IPS-NIHi7 (cell line): ENCODE data around the gene C5orf58.
"Not testable (repeated sequence)": the region's sequence is repeated elsewhere in the genome, so short reads cannot be mapped to it uniquely, and the experiment has no call there.

Experiments used
- DNase-seq: peaks from one replicate; pipeline ENCODE4 v3.0.0; 2012; ENCODE audit warnings: mixed read lengths; ENCODE audit errors: extremely low spot score

The C5orf58 gene

DNA sequence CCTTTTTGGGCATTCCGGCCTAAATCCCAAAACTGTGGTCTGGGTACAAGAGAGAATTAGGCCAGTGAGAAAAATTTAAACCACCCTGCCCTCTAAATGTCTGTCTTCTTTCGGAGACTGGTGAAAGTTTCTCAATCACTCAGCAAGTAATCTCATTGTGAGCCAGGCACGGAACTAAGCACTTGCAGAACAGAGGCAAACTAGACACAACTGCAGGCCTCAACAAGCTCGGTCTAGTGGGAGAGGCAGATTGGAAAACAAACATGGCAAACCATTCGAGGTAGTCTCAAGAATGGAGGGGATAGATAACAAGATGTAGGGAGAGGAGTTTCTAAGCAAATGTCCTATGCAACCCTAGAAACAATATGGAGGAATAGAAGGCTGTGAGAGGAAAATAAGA is 8.9 kb upstream of the C5orf58 start:
- DNase-seq: no peak

DNA sequence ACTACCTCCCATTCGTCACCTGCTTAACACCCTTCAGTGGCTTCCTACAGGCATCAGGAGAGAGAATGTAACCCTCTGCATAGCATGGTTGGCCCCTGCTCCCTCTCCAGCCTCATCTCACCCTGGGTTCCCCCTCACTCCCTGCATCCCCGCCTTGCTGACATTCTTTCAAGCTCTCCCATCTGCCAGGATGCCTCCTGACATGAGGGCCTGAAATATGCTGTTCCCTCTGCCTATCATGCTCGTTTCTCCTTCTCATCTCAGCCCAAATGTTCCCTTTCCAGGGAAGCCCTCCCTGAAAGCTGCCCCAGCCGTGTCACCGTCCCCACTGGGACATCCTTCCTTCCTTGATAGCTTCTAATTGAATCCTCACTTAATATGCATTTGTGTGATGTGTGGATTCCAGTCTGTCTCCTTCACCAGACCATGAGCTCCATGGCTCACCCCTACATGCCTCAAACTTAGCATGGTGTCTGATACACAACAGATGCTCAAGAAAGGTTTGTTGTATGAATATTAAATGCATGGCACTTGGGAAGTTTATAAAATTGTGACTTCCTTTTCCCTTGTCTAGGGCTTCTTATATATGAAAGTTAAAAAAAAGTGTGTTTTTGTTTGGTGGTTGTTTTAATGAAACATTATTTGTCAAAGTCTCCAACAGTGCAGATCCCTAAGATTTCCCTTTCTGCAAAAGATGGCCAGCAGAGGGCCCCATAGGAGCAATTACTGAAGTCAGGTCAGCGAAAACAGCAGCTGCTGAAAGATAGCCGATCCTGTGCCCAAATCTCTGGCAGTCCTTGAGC is 7.3 kb upstream of the C5orf58 start:
- DNase-seq: peak; percentile 79

DNA sequence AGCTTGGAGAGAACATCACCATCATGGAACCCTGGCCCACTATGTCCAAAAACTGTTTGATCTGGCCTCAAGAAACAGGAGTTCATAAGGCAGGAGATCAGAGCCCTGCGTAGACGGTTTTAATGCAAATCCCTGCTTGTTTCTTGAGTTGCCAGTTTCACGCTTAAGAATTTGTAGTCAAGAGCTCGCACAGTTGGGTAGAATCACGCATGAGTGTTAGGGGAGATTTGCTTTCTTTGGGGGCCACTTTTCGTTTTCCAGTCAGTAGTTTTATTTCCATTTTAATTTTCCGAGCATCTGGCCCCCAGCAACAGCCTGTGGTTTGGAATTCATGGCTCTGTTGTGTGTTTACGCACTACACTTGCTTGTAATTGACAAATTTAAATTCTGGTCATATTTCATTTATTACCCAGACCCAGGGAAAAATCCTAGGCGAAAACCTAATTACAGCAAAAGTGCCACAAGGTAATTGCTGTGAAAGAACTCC is 6.6 kb upstream of the C5orf58 start:
- DNase-seq: no peak

DNA sequence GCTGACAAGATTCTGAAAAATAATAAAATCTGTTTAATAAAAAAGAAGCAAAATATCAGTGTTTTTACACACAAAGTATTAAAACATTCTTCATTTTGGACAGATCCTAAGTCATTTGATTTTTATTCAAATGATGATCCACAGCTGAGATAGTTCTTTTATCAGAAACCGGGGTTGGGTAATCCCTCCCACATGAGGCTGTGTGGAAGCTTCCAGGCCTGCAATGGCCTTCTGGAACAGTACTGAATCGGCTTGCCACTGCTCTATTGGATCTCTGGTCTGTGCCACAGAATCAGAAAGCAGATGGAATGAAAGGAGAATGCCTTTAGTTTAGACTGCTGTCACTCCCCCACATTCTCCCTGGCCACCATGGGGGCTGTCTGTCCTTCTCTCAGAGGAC is 6.1 kb upstream of the C5orf58 start:
- no peak for DNase-seq

DNA sequence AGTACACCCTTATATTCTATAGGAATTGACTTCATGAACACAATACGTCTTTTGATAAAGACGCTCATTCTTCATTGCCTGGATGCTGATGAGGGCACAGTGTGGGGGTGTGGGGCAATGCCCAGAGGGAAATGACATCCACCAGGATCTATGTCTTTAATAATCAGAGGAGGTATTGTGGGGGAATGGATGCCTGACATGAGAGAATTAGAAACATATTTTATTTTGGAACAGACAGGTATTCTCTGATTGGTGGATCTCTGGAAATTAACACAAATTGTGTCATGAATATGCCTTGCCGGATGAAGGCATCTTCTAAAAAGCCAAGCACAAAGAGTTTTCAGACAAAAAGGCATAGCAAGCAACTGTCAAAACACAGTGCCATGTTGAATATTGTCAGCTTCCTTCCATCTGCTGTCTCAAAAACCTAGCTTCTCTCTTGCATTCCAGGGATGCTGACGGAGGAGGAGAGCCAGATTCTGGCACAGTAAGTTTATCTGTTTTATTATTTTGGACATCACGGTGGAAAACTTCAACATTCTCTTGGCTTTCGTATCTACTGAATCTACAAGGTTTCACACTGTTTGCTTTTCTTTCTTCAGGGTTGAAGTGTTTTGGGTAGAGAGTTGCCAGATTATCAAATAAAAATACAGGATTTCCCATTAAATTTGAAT is 3.9 kb upstream of the C5orf58 start:
- no peak for DNase-seq

DNA sequence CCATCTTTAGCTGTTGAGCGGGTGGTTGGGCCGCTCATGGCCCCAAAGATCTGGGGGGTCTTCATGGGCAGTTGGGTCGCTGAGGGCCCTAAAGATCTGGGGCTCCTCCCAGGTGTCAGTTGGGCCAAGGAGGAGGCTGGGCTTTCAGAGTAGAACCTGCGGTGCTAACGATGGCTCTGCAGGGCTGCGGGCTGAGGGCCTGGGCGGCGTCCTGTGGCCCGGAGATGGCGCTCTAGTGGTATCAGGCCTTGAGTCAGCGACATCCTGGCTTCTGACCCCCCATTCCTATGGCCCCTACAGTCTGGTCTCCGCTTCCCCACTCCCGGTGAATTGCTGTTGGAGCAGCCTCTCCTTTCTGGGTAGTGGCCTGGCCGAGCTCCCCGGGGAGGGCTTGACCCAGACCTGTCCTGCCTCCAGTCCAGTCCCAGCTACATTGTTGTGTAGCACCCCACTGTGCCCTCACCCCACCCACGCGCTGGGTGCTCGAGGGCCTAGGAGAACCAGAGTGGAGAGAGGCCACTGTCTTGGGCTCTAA is 640 bp downstream of the C5orf58 start:
- no peak for DNase-seq

DNA sequence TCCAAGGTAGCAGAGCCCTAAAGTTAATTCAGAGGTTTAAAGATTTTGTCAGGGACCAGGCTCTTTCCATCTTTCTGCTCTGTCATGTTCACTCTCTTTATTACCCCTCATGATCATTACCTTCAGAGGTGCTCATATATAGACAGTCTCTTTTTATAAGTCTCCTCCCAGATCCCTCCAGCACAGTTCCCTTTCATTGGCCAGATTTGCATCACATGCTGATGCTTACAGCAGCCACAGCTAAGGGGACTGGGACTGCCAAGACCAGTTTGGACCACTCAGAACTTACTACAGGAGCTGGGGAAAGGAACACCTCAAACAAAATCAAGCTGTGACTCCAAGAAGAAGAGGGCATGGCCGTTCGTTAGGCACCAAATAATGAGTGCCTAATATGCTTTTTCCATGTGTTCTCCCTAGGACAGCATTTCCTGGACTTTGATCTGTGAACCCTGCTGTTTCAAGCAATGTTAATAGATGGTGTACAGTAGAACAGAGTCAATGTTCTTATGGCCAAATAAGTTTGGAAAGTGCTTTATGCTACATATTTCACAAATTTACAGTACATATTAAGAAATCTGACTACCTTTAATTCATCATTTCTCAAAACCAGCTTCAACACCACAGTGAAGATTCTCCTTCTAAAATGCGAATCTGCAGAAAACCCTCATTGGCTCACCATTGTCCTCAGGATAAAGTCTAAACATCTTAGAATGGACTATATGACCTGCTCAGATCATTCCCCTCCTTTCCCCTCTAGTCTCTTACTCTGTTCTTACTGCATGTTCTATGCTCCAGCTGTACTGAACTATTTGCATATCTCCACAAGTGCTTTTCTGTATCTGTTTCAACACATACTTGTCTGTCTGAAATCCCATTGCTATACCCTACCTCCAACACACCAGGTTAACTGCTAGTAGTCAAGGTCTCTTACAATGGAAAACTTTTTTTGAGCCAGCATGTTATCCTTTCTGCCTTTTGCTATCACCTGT is 3.4 kb downstream of the C5orf58 start:
- no peak for DNase-seq

DNA sequence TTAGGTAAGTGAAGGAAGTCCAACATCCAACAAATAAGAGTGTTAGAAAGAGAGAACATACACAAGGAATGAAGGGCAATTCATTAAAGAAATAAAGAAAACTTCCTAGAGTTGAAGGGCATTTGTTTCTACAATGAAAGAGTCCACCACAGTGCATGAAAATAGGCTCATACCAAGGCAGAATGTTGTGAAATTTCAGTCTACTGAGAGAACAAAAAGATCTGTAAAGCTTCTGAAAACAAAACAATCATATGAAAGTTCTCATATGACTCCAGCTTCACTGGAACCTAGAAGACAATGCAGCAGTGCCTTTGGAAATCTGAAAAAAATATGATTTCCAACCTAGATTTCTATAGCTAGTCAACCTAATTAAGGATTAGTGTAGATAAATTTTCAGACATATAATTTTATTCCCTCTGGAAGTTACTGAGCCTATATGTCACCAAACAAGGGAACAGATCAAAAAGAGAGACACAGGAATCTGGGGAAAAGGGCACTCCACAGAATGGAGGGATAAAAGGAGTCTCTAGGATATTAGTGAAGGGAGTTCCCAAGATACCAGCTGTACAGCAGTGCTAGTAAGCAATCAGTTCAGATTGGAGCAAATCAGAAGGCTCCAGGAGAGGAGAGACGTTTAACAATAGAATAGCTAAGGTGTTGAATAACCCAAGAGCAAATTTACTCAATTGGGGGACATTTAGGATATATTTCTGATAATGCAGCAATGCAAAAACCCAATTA is 5.8 kb downstream of the C5orf58 start:
- no peak for DNase-seq

DNA sequence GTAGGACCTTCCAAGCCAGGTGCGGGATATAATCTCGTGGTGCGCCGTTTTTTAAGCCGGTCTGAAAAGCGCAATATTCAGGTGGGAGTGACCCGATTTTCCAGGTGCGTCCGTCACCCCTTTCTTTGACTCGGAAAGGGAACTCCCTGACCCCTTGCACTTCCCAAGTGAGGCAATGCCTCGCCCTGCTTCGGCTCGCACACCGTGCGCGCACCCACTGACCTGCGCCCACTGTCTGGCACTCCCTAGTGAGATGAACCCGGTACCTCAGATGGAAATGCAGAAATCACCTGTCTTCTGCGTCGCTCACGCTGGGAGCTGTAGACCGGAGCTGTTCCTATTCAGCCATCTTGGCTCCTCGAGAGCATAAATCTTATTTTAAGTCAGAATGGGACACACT is 12.7 kb downstream of the C5orf58 start:
- DNase-seq: not testable (repeated sequence)

DNA sequence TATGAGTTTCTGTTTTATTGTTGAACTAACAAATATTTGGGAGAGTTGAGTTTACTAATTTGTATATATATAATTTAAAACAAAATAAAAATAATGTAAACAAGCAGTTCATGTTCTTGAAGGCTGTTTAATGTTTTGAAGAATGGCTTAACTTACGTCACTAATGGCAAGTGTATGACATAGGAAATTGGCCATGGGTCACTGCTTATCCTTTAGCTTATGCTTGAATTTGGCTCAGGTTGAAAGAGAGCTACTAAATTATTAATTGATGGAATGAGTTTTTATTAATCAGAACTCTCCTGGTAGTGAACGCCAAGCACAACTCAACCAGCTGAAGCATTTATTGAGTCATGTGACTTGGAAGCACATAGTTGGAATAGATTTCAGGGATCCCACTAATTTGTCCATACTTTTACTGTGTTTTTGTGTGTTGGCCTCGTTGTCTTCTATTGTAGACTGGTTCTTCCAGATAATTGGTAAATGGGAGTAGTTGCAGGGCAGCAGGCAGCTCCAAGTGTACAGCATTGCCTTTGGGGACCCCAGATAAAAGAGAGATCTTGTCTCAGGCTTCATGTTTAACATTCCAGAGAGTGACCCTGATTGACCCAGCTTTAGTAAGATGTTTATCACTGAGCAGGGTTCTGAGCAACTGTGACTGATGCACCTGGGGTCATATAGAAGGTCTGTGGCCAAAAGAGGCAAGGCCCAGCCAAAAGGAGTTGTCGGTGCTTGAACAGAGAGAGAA is 13.5 kb downstream of the C5orf58 start:
- no peak for DNase-seq

DNA sequence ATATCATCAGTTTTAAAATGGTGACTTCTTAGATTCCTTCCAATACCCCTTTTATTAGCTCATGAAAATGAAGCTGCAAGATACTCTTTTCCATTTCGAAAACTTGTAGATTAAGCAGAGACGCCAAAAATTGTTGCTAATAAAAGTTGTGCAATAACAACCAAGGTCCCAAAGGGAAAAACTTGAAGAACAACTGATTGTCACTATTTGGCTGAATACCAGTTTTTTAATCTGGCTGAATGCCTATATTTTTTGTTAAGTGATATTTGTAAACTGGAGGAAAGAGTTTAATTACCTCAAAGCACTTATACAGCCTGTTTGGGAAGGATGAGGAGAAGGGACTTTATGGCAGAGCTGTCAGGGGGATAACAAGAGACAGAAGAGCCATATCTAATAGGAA is 14.6 kb downstream of the C5orf58 start:
- DNase-seq: no peak

DNA sequence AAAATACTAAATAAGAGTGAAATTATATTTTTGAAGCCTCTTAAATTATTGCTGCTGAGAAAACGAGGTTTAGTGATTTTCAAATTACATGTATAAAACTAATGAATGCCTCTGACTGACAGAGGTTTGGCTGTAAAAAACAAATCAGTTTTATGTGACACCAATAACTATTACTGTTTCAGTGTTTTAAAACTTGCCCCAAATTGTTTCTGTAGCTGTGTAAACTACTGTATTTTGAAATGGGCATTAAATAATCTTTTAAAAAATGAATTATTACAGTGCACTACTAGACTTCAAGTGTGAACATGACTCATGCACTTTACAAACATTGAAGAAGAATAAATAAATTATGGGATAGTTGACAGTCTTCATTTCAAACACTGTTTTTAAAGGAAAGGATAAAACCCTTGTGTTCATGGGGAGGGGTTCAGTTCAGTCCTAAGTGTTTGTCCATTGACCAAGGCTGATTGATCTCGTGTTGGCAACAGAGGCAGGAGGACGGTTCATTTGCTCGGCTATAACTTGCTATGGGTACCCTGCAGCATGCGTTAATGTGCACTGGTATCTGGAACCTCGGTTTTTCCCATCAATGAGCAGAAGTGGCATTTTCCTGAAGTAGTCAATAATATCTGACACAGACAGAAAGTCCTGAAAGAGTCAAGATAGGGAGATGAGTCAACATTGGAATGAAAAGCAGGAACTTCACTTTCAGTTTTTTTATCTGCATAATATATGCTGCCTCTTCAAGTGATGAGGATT is 15.6 kb downstream of the C5orf58 start:
- DNase-seq: no peak

DNA sequence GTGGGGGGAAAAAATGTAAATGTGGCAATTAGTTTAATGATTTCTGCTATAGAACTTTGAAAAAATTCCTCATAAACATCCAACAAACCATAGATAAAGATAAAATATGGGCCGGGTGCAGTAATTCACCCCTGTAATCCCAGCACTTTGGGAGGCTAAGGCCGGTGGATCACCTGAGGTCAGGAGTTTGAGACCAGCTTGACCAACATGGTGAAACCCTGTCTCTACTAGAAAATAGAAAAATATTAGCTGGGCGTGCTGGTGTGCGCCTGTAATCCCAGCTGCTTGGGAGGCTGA is 16.1 kb downstream of the C5orf58 start:
- DNase-seq: not testable (repeated sequence)

DNA sequence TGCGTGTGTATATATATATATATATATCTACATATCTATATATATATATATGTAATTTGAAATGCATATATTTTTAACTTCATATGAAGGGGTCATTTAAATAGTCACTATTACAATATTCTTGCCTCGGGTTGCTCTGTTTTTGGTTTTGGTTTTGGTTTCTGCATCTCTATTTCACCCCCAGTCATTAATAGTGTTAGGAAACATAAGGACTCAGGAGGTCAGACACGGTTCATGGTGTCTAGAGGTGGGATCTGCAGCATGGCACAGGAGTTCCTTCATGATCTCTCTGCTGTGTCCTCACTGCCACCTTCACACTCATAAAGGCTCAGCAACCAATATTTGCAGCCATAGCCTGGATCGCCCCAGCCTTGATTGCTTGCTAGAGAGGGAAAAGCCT is 16.6 kb downstream of the C5orf58 start:
- DNase-seq: no peak

DNA sequence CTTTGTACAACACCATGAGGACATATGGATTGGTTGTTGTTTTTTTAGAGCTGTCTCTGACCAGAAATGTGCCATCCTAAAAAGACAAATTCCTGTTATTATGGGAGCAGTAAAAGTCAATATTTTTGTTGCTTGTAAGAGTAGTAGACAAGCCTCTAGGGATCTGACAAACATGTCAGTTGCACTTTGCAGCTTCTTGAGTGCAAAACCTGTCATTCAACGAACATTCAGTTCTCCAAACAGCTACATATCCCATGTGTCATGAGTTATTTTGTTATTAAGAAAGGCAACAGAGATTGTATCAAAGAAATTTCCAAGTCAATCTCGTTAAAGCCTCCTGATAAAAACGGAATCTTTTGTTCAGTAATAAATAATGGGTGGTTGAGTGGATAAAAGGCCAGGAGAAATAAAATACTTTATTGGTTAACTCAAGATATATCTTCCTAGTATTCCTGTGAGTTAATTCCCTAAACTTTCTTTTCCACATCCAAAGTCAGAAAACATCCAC is 18.1 kb downstream of the C5orf58 start:
- DNase-seq: no peak

DNA sequence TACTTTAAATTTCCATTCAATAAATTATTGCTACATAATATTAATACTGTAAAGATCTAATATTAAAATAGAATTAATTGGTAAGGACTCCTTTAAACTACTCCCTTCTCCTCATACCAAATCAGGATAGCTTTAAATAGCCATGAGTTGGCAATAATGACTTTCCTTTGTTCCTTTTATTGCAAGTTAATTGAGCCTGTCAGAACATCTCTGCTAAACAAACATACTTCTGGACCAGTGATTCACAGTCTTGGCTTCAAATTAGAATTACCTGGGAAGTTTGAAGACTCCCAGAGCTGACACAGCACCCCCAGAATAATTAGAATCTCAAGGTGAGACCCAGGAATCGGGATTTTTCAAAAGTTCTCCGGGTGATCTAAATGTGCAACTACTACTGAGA is 18.7 kb downstream of the C5orf58 start:
- no peak for DNase-seq

DNA sequence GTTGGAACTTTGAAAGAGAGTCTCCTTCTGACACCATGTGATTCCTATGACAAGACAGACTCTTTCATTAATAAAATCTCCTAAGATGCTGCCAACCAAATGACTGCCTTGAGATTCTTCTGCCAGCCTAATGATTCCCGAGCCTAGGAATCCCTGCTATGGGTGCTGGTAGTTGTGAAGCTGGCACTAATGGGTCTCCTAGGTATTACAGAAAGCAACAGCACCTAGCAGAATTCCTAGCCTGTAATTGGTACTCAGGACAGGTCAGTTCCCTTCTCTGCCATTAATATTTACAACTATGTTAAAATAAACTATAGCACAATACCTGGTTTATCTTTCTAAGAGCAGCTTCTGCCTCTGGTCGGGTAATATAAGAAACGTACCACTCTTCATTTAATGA is 19.3 kb downstream of the C5orf58 start:
- no peak for DNase-seq

DNA sequence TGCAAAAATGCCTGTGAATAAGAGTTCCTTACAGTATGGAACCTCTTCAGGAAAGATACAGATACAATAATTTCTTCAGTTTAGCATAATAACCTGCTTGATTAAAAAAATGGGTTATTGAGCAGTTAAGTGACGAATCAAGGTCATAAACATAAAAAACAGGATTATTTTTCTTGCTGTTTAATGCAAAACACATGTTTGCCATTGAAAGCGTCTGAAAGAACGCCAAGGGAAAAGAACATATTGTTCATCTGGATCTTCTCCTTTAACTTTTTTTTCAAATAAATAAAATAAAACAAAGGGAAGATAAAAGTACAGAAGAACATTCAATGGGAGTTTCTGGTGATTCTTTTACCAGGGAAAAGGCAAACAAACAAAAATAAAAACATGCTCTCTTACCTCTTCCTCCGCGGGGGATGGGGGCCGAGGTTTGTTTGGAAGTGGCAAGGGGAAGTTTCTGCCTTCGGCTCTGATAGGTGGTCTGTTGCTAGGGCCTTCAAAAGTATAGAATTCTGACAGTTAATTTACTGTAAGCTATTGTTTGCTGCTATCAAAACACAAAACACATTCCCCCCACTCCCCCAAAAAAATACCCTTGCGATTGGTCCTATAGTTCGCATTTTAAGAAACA is 20.1 kb downstream of the C5orf58 start:
- no peak for DNase-seq

DNA sequence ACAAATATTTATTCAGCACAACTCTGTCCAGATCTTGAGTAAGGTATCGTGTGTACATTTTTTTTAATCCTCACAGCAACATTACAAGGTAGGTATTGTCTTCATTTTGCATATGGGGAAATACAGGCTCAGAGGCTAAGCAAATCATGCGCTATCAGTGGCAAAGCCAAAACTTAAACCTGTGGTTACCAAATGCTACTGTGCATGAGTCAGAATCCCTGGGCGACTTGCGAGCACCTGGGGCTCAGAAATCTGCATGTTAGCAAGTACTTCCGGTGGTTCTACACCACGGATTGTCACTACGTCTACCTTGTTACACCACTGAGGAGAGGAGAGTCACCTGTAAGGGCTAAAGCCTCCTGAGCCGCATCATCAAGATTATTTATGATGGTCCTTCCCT is 21.3 kb downstream of the C5orf58 start:
- DNase-seq: peak; percentile 49
